Right lobe of liver (tissue), 6 donors: ENCODE measurements around the gene SLC8A1. TPM values are rescaled to one million over a fixed set of nuclear protein-coding genes. Genes with fewer than 3 reads are reported as not detected.
A peak's percentile ranks its signal among the peaks of the same experiment; 100 is the strongest.

Experiments
- ATAC-seq, 4 donors: fragments of 200-7000 bp; cut with Tn5 transposase; one replicate each; pipeline ENCODE4 v1.9.1; 2020; ENCODE audit warnings: mild to moderate bottlenecking in 4 of 4, moderate library complexity in 4 of 4
- DNase-seq, 3 donors: peaks; one replicate each; pipeline ENCODE4 v3.0.0-alpha.2; 2020
- H3K27ac ChIP-seq, 3 donors: fragments of 200-600 bp; one replicate each; pipeline ENCODE4 v1.8.0; 2022
- H3K27me3 ChIP-seq, 2 donors: fragments of 200-600 bp; one replicate each; pipeline ENCODE4 v1.8.0; 2022
- H3K36me3 ChIP-seq, 4 donors: fragments of 200-600 bp; sonication (generic) in 1 of 4; one replicate each; pipeline versions ENCODE4 v1.5.1 to v1.8.0; 2017 to 2022; ENCODE audit warnings: control low read depth in 1 of 4
- H3K4me1 ChIP-seq, 4 donors: fragments of 200-600 bp; sonication (generic) in 1 of 4; one replicate each; pipeline versions ENCODE4 v1.5.1 to v1.8.0; 2017 to 2022; ENCODE audit warnings: control low read depth in 1 of 4
- H3K4me3 ChIP-seq, 3 donors: fragments of 200-600 bp; one replicate each; pipeline ENCODE4 v1.8.0; 2022
- H3K9me3 ChIP-seq, 4 donors: fragments of 200-600 bp; sonication (generic) in 1 of 4; one replicate each; pipeline versions ENCODE4 v1.5.1 to v1.8.0; 2017 to 2022; ENCODE audit warnings: control low read depth in 1 of 4
- CTCF ChIP-seq, 4 donors: fragments of 200-600 bp in 3 of 4; fragments of 450-650 bp in 1 of 4; IDR thresholded peaks; one replicate each; pipeline versions ENCODE4 v1.5.1 to v1.8.0; 2016 to 2022; ENCODE audit warnings: antibody characterized with exemption in 4 of 4, mild to moderate bottlenecking in 2 of 4
- POLR2A ChIP-seq: fragments of 450-650 bp; IDR thresholded peaks from one replicate; pipeline ENCODE4 v1.6.1; 2017; ENCODE audit warnings: antibody characterized with exemption, mild to moderate bottlenecking
- WGBS: methylation state at CpG from one replicate; pipeline ENCODE4 v1.1.6; 2018; ENCODE audit warnings: low coverage, low lambda C conversion rate; ENCODE audit not compliant: insufficient coverage; ENCODE audit errors: missing lambda C conversion rate; 5-methylcytosine and 5-hydroxymethylcytosine counted together
- intact Hi-C, 2 donors: fragments of 100-400 bp; cut with DNase I; formaldehyde crosslinking; loops; one replicate each; pipeline versions ENCODE4 v1.11.2 to v1.14.1; 2022
- total RNA-seq, 6 experiments: library from RNA; depleted of rRNA in 2 of 6; stranded (reverse); fragments of >200 nt in 2 of 6; fragmentation: NEBNext Ultra II Directional in 3 of 6; extraction: Animal tissue kit (Norgen Biotek cat#: 25700) in 3 of 6; gene quantifications; one replicate each; pipeline versions ENCODE4 v1.1.0 to v1.2.4, GENCODE V29; 2016 to 2023
- donor health status: DM: no; HTN: yes; CAD: no.
- donor health status: DM: no; HTN: no; CAD: no.
- donor health status: DM: no; HTN: no; CAD: no.
- donor health status: DM: no; HTN: yes; CAD: no.
- donor health status: DM: no; HTN: yes; CAD: no.

Gene SLC8A1
- total RNA-seq, 6 experiments from 2014 or later = 3.3 to 12.1 (median 4.9) TPM

- intact Hi-C loops = no loop called here
- Histone ChIP-seq H3K4me1 (no peaks in the 10 kb centered on the region), H3K36me3 (no peaks in the 10 kb centered on the region), H3K27me3 (no peaks in the 10 kb centered on the region), H3K27ac (no peak overlapping the region), H3K9me3 (no peaks in the 10 kb centered on the region), H3K4me3 (no peak overlapping the region)
- TF ChIP-seq POLR2A = no peak
- no peak for TF ChIP-seq CTCF (IDR thresholded peaks at IDR 0.05)
- ATAC-seq (no peak), DNase-seq (no peak)
- 64% methylated on average over 1 of the region's 1 CpG for WGBS
Measured at GRCh38 chr2:40219141-40219540, 232.7 kb downstream of the SLC8A1 start.

GRCh38 chr2:40218679-40219078 lies 233.2 kb downstream of the SLC8A1 start:
- TF ChIP-seq CTCF (IDR thresholded peaks at IDR 0.05) = no peak
- no peak for TF ChIP-seq POLR2A
- Histone ChIP-seq H3K27ac (no peak overlapping the region), H3K4me1 (no peaks in the 10 kb centered on the region), H3K4me3 (no peak overlapping the region), H3K36me3 (no peaks in the 10 kb centered on the region), H3K9me3 (no peaks in the 10 kb centered on the region), H3K27me3 (no peaks in the 10 kb centered on the region)
- WGBS = 3% methylated on average over 3 of the region's 3 CpGs
- intact Hi-C loops = no loop called here
- ATAC-seq = no peak
- DNase-seq = peak; percentile 16 to 57 (median 46)

GRCh38 chr2:40213619-40214018 lies 238.3 kb downstream of the SLC8A1 start:
- 61% methylated on average over 3 of the region's 3 CpGs for WGBS
- ATAC-seq (no peak), DNase-seq (no peak)
- TF ChIP-seq CTCF (IDR thresholded peaks at IDR 0.05) (no peak), POLR2A (no peak)
- intact Hi-C loops = no loop called here
- Histone ChIP-seq H3K9me3 (no peaks in the 10 kb centered on the region), H3K4me3 (no peak overlapping the region), H3K27me3 (no peaks in the 10 kb centered on the region), H3K27ac (no peak overlapping the region), H3K36me3 (no peaks in the 10 kb centered on the region), H3K4me1 (no peaks in the 10 kb centered on the region)

- intact Hi-C loops = no loop called here
- TF ChIP-seq POLR2A = no peak
- peak in 3 of 4 donors; percentile 12 to 25 (median 24) for TF ChIP-seq CTCF (IDR thresholded peaks at IDR 0.05)
- Histone ChIP-seq H3K27me3 (no peaks in the 10 kb centered on the region), H3K4me1 (no peaks in the 10 kb centered on the region), H3K9me3 (no peaks in the 10 kb centered on the region), H3K27ac (no peak overlapping the region), H3K36me3 (no peaks in the 10 kb centered on the region), H3K4me3 (no peak overlapping the region)
- WGBS = 17% methylated on average over 1 of the region's 1 CpG
- DNase-seq (no peak), ATAC-seq (peak in 1 of 4 donors; percentile 19)
Measured at GRCh38 chr2:40213071-40213470, 238.8 kb downstream of the SLC8A1 start.

- H3K27me3 ChIP-seq = no peaks in the 10 kb centered on the region
- no peak overlapping the region for H3K4me3 ChIP-seq
- H3K9me3 ChIP-seq = no peaks in the 10 kb centered on the region
- TF ChIP-seq CTCF (IDR thresholded peaks at IDR 0.05) (no peak), POLR2A (no peak)
- no peaks in the 10 kb centered on the region for H3K36me3 ChIP-seq
- intact Hi-C loops = no loop called here
- DNase-seq (no peak), ATAC-seq (no peak)
- H3K4me1 ChIP-seq = no peaks in the 10 kb centered on the region
- 36% methylated on average over 1 of the region's 1 CpG for WGBS
- no peak overlapping the region for H3K27ac ChIP-seq
Measured at GRCh38 chr2:40210968-40211353, 240.9 kb downstream of the SLC8A1 start.
